ENCODE results near the gene INO80D.
"Not testable (repeated sequence)": the region's sequence is repeated elsewhere in the genome, so short reads cannot be mapped to it uniquely, and the experiment has no call there.

INO80D gene

DNA sequence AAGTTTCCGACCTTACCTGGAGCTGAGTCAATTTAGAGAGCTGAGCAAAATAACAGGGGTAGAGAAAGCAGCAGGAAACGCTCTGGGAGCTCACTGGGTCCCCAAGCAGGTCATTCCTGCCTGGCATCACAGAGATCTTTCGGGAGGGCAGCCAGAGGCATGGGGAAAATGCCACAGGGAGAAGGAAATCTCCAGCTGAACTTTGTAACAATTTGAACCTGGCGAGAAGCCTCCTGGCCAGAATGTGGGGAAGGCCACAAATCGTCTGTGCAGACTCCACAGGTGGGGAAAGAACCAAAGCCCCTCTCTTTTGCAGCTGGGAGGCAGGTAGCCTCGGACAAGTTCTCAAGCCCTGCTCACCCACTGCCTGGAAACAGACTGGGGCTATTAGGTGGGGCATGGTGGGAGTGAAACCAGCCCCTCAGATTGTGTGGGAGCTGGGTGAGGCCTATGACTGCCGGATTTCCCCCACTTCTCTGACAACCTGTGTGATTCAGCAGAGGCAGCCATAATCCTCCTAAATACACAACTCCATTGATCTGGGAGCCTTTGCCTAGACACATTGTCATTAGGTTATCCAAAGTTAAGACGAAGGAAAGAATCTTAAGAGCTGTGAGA is 53.9 kb downstream of the INO80D start:
- H3K27me3 ChIP-seq (ENCODE audit: insufficient read depth, low read length), result no peaks in the 10 kb centered on the region
- H3K4me3 ChIP-seq (ENCODE audit: low read depth, low read length), result no peak overlapping the region
- H2AFZ ChIP-seq (ENCODE audit: low read length, unreplicated experiment), result no peak overlapping the region
- H3K36me3 ChIP-seq (ENCODE audit: insufficient read depth, low read length), result peaks cover 6% of the 10 kb centered on the region; the same call in 1 of the 2 replicates
- H3K79me2 ChIP-seq (ENCODE audit: control insufficient read depth, insufficient read depth, low read length, unreplicated experiment), result peaks cover 4% of the 10 kb centered on the region
- H3K27ac ChIP-seq (ENCODE audit: low read depth, low read length), result no peak overlapping the region
- H3K4me1 ChIP-seq (ENCODE audit: control insufficient read depth, insufficient read depth, low read length, unreplicated experiment), result peaks cover 9% of the 10 kb centered on the region

DNA sequence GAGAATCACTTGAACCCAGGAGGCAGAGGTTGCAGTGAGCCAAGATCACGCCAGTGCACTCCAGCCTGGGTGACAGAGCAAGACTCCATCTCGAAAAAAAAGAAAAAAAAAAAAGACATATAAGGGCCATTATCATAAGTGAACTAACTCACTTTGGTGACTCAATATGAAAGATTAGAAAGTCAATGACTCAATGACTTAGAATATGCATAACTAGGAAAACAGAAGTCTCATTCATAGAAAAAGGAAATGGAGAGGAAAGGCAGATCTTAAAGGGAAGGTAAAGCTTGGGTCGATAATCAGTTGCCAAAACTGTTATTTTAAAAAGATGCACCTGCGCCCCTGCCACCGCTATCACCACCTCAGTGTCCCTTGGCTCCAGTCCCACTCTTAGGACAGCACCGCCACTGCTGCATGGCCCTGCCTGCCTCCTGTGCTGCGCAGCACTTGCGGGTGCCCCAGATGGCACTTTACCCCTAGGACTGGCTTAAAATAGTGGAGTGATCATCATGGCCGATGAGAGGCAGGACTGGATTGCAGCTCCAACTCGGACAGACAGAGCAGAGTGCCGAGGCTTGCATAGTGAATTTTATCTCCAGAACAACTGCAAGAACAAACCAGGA is 54.7 kb downstream of the INO80D start:
- no peaks in the 10 kb centered on the region for H3K36me3 ChIP-seq (ENCODE audit: insufficient read depth, low read length)
- peaks cover 4% of the 10 kb centered on the region for H3K79me2 ChIP-seq (ENCODE audit: control insufficient read depth, insufficient read depth, low read length, unreplicated experiment)
- H3K4me1 ChIP-seq (ENCODE audit: control insufficient read depth, insufficient read depth, low read length, unreplicated experiment), result peaks cover 9% of the 10 kb centered on the region
- no peak overlapping the region for H3K4me3 ChIP-seq (ENCODE audit: low read depth, low read length)
- H3K27me3 ChIP-seq (ENCODE audit: insufficient read depth, low read length), result no peaks in the 10 kb centered on the region
- H3K27ac ChIP-seq (ENCODE audit: low read depth, low read length), result no peak overlapping the region
- H2AFZ ChIP-seq (ENCODE audit: low read length, unreplicated experiment), result no peak overlapping the region

DNA sequence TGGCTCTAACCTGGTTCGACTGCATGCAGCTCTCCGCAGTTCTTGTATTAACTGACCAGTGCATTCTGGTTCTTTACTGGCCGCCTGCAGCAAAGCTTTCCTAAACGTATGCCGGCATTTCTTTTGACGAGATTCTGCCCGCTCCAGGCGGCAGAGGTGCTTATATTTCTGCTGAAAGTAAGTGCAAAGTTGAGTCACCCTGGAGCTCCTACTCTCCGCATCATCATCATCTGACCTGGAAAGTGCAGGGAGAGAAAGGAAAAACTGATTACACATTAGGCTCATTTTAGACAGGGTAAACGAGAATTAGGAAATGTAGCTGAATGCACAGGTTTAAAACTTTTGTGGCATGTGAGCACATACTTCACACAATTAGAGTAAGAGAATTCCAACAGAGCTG is 57.9 kb downstream of the INO80D start:
- peaks cover 4% of the 10 kb centered on the region for H3K79me2 ChIP-seq (ENCODE audit: control insufficient read depth, insufficient read depth, low read length, unreplicated experiment)
- no peaks in the 10 kb centered on the region for H3K27me3 ChIP-seq (ENCODE audit: insufficient read depth, low read length)
- H3K36me3 ChIP-seq (ENCODE audit: insufficient read depth, low read length), result no peaks in the 10 kb centered on the region
- peaks cover 9% of the 10 kb centered on the region for H3K4me1 ChIP-seq (ENCODE audit: control insufficient read depth, insufficient read depth, low read length, unreplicated experiment)
- H3K4me3 ChIP-seq (ENCODE audit: low read depth, low read length), result no peak overlapping the region
- H3K27ac ChIP-seq (ENCODE audit: low read depth, low read length), result no peak overlapping the region
- H2AFZ ChIP-seq (ENCODE audit: low read length, unreplicated experiment), result no peak overlapping the region

DNA sequence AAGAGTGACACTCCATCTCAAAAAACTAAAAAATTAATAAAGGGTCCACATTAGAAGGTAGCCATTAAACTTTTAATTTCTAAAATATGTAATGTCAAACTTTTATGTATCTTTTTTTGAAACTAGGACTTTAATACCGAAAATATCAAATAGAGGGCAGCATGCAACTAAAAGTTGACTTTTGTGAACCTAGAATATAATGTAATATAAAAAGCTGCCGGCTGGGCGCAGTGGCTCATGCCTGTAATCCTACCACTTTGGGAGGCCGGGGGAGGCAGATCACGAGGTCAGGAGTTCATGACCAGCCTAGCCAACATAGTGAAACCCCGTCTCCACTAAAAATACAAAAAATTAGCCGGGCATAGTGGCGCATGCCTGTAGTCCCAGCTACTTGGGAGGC is 62.8 kb downstream of the INO80D start:
- Histone ChIP-seq H3K27ac (ENCODE audit: low read depth, low read length) (no peak overlapping the region), H3K36me3 (ENCODE audit: insufficient read depth, low read length) (peaks cover 11% of the 10 kb centered on the region)

DNA sequence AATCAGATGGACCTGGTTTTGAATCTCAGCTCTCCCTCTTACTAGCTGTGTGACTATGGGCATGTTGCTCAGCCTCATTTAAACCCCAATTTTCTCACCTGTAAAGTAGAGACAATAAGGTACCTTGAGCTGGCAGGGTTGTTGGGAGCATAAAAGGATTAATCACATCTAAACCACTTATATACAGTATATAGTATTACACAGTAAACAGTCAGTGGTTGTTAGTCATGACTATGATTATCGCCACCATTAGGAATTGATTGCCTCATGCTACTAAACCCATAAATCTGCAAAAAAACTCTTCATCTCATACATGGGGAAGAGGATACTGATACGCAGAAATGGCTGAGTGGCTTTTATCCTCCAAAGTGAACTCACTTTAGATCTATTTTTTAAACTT is 65.8 kb downstream of the INO80D start:
- Histone ChIP-seq H3K4me3 (ENCODE audit: low read depth, low read length) (no peak overlapping the region), H3K36me3 (ENCODE audit: insufficient read depth, low read length) (peaks cover 28% of the 10 kb centered on the region), H3K27ac (ENCODE audit: low read depth, low read length) (no peak overlapping the region), H3K4me1 (ENCODE audit: control insufficient read depth, insufficient read depth, low read length, unreplicated experiment) (no peaks in the 10 kb centered on the region), H3K27me3 (ENCODE audit: insufficient read depth, low read length) (no peaks in the 10 kb centered on the region), H3K79me2 (ENCODE audit: control insufficient read depth, insufficient read depth, low read length, unreplicated experiment) (no peaks in the 10 kb centered on the region), H2AFZ (ENCODE audit: low read length, unreplicated experiment) (no peak overlapping the region)

More for the DNA sequence above, 62.8 kb downstream of the INO80D start:
- H3K4me3 ChIP-seq (ENCODE audit: low read depth, low read length), result no peak overlapping the region
- no peaks in the 10 kb centered on the region for H3K4me1 ChIP-seq (ENCODE audit: control insufficient read depth, insufficient read depth, low read length, unreplicated experiment)
- no peaks in the 10 kb centered on the region for H3K79me2 ChIP-seq (ENCODE audit: control insufficient read depth, insufficient read depth, low read length, unreplicated experiment)
- no peaks in the 10 kb centered on the region for H3K27me3 ChIP-seq (ENCODE audit: insufficient read depth, low read length)
- no peak overlapping the region for H2AFZ ChIP-seq (ENCODE audit: low read length, unreplicated experiment)

DNA sequence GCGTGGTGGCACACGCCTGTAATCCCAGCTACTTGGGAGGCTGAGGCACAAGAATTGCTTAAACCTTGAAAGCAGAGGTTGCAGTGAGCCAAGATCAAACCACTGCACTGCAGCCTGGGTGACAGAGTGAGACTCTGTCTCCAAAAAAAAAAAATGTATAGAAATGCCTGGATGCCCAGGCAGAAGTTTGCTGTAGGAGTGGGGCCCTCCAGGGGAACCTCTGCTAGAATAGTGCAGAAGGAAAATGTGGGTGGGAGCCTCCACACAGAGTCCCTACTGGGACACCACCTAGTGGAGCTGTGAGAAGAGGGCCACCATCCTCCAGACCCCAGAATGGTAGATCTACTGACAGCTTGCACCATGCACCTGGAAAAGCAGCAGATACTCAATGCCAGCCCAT is 70.2 kb downstream of the INO80D start:
- not testable (repeated sequence) for H2AFZ ChIP-seq (ENCODE audit: low read length, unreplicated experiment); H3K79me2 ChIP-seq (ENCODE audit: control insufficient read depth, insufficient read depth, low read length, unreplicated experiment); H3K4me3 ChIP-seq (ENCODE audit: low read depth, low read length); H3K4me1 ChIP-seq (ENCODE audit: control insufficient read depth, insufficient read depth, low read length, unreplicated experiment); H3K27me3 ChIP-seq (ENCODE audit: insufficient read depth, low read length); H3K27ac ChIP-seq (ENCODE audit: low read depth, low read length)
- peaks cover 33% of the 10 kb centered on the region for H3K36me3 ChIP-seq (ENCODE audit: insufficient read depth, low read length)

DNA sequence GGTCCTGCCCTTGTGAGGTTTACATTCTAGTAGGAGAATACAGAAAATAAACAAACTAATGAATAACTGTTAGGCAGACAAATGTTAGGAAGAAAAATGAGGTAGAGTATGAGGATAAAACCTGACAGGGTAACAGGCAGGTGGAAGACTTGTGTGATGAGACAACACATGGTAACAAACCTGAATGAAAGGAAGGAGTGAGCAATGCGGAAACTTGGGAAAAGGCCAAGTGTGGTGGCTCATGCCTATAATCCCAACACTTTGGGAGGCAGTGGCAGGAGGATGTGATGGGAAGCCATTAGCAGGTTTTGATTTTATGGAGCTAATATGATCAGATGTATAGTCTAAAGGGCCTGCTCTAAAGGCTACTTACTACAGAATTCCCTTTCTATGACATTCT is 74.2 kb downstream of the INO80D start:
- no peak overlapping the region for H2AFZ ChIP-seq (ENCODE audit: low read length, unreplicated experiment)
- no peaks in the 10 kb centered on the region for H3K27me3 ChIP-seq (ENCODE audit: insufficient read depth, low read length)
- H3K4me1 ChIP-seq (ENCODE audit: control insufficient read depth, insufficient read depth, low read length, unreplicated experiment), result no peaks in the 10 kb centered on the region
- no peak overlapping the region for H3K27ac ChIP-seq (ENCODE audit: low read depth, low read length)
- H3K36me3 ChIP-seq (ENCODE audit: insufficient read depth, low read length), result peaks cover 17% of the 10 kb centered on the region
- no peak overlapping the region for H3K4me3 ChIP-seq (ENCODE audit: low read depth, low read length)
- no peaks in the 10 kb centered on the region for H3K79me2 ChIP-seq (ENCODE audit: control insufficient read depth, insufficient read depth, low read length, unreplicated experiment)

DNA sequence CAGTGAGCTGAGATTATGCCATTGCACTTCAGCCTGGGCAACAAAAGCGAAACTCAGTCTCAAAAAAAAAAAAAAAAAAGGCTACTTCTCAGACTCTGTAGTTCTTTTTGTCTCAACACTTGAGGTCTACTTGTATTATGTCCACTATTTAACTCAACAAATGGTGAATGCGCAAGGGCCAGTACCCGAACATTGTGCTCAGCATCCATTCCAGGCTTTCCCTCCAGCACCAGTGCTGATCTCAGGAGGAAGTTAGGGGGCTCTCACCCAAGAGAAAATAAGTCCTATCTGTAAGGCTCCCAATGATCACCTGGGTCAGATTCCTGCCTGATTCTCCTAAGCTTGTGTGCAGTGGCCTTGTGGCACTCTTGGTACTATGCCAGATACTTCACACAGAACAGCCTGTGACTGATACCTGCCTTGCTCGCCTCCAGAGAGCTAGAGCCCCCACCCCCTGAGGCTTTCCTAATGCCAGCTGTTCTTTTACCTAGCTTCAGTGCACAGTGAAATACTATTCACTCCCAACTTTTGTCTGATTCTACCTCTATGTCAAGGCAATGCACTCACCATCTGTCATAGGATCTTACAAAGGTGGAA is 74.9 kb downstream of the INO80D start:
- H3K27me3 ChIP-seq (ENCODE audit: insufficient read depth, low read length), result no peaks in the 10 kb centered on the region
- no peak overlapping the region for H3K27ac ChIP-seq (ENCODE audit: low read depth, low read length)

DNA sequence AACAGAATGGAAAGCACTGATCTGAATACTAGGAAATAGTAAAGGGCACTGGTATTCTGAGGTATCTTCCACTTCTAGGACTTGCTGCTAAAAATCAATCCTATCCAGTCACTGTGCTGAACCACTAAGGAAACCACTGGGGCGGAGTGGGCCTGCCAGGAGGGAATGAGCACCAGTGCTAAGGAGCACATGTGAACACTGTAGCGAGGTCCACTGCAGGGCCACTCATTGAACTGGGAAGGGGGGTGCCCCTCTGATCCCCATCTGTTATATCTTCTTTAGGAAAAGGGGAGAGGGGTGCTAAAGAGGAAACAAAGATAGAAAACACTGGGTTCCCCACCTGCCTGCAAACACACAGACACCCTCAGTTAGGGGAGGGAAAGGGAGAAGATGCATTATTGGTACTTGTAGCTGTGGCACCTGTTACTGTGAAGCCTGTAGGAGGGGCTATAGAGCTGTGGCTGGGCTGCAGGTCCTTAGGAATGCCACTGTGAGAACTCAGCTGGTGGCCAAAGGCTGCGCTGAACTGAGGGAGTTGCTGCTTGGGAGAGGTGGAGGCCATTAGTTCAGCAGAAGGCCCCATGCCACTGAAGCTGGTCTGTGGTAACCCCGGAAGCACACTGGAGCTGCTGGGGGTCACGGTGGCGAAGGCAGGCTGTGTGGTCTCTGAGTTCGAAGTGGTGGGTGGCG is 81.8 kb downstream of the INO80D start:
- H3K36me3 ChIP-seq (ENCODE audit: insufficient read depth, low read length), result peaks cover 12% of the 10 kb centered on the region; the same call in 1 of the 2 replicates

More for the DNA sequence above, 74.9 kb downstream of the INO80D start:
- Histone ChIP-seq H3K36me3 (ENCODE audit: insufficient read depth, low read length) (peaks cover 12% of the 10 kb centered on the region; the same call in 1 of the 2 replicates), H3K4me3 (ENCODE audit: low read depth, low read length) (no peak overlapping the region), H3K79me2 (ENCODE audit: control insufficient read depth, insufficient read depth, low read length, unreplicated experiment) (no peaks in the 10 kb centered on the region), H3K4me1 (ENCODE audit: control insufficient read depth, insufficient read depth, low read length, unreplicated experiment) (no peaks in the 10 kb centered on the region), H2AFZ (ENCODE audit: low read length, unreplicated experiment) (no peak overlapping the region)

DNA sequence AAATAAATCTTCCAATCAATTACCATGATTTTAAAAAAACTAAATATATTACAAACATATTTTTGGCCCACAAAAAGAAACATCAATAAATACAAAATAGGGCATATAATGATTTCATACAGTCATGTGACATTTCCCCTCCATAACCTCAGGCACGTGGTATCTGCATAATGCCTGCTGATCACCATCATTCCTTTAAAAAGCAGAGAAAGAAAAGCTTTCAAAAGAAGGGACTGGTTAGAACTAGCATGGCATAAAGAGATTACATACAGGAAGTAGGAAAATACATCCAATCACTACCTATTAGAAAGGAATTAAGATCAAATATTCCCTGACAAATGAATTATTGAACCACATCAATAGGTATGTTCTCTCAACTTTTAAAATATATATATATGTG is 83.5 kb downstream of the INO80D start:
- no peaks in the 10 kb centered on the region for H3K4me1 ChIP-seq (ENCODE audit: control insufficient read depth, insufficient read depth, low read length, unreplicated experiment)
- H3K79me2 ChIP-seq (ENCODE audit: control insufficient read depth, insufficient read depth, low read length, unreplicated experiment), result no peaks in the 10 kb centered on the region
- no peak overlapping the region for H3K4me3 ChIP-seq (ENCODE audit: low read depth, low read length)
- H3K27ac ChIP-seq (ENCODE audit: low read depth, low read length), result no peak overlapping the region
- peaks cover 11% of the 10 kb centered on the region; the same call in 1 of the 2 replicates for H3K36me3 ChIP-seq (ENCODE audit: insufficient read depth, low read length)
- H2AFZ ChIP-seq (ENCODE audit: low read length, unreplicated experiment), result no peak overlapping the region
- H3K27me3 ChIP-seq (ENCODE audit: insufficient read depth, low read length), result no peaks in the 10 kb centered on the region

More for the DNA sequence above, 81.8 kb downstream of the INO80D start:
- no peak overlapping the region for H2AFZ ChIP-seq (ENCODE audit: low read length, unreplicated experiment)
- no peaks in the 10 kb centered on the region for H3K4me1 ChIP-seq (ENCODE audit: control insufficient read depth, insufficient read depth, low read length, unreplicated experiment)
- no peaks in the 10 kb centered on the region for H3K79me2 ChIP-seq (ENCODE audit: control insufficient read depth, insufficient read depth, low read length, unreplicated experiment)
- no peak overlapping the region for H3K27ac ChIP-seq (ENCODE audit: low read depth, low read length)
- H3K4me3 ChIP-seq (ENCODE audit: low read depth, low read length), result no peak overlapping the region
- no peaks in the 10 kb centered on the region for H3K27me3 ChIP-seq (ENCODE audit: insufficient read depth, low read length)
